ENCODE measurements around the gene TCERG1L. TPM values are rescaled to one million over a fixed set of nuclear protein-coding genes. Genes with fewer than 3 reads are reported as not detected.

The TCERG1L gene
- polyA plus RNA-seq, 3 donors, result not detected

GRCh38 chr10:131233611-131234258 is 77.8 kb downstream of the TCERG1L start:
- no peak overlapping the region for H3K9ac ChIP-seq (ENCODE audit: insufficient read depth, low read length, poor library complexity, severe bottlenecking)
- H3K79me2 ChIP-seq (ENCODE audit: insufficient read depth, low read length), result no peaks in the 10 kb centered on the region
- H3K27ac Mint-ChIP-seq, result no peak overlapping the region
- no peaks in the 10 kb centered on the region for H4K20me1 ChIP-seq (ENCODE audit: insufficient read depth, low read length)
- peaks cover 6 to 22% (median 16%) of the 10 kb centered on the region in 7 donors for H3K9me3 Mint-ChIP-seq
- no peak overlapping the region for H2AFZ ChIP-seq (ENCODE audit: insufficient read depth, low read depth, low read length, poor library complexity, severe bottlenecking)
- H3K4me3 Mint-ChIP-seq, result no peak overlapping the region
- H3K9me3 ChIP-seq (replicated peaks in 1 of 2; ENCODE audit: control insufficient read depth in 1 of 2, insufficient read depth in 1 of 2, low read length in 2 of 2), result peaks cover 0 to 31% of the 10 kb centered on the region in 2 donors
- no peak for DNase-seq
- no peak for TF ChIP-seq CTCF (IDR thresholded peaks at IDR 0.05)
- no peak overlapping the region for H3K4me2 ChIP-seq (replicated peaks; ENCODE audit: extremely low read depth, low read length, poor library complexity, severe bottlenecking)
- intact Hi-C loops (cut with micrococcal nuclease), result no loop called here
- H3K27me3 ChIP-seq (ENCODE audit: control insufficient read depth in 2 of 2, insufficient read depth in 2 of 2, low read length in 2 of 2), result no peaks in the 10 kb centered on the region
- H3K36me3 Mint-ChIP-seq, result no peaks in the 10 kb centered on the region
- H3K27ac ChIP-seq (ENCODE audit: low read depth in 1 of 2, low read length in 2 of 2), result no peak overlapping the region
- H3K4me3 ChIP-seq (replicated peaks in 1 of 3; ENCODE audit: low read depth in 2 of 3, low read length in 3 of 3), result no peak overlapping the region
- no peaks in the 10 kb centered on the region for H3K4me1 ChIP-seq (ENCODE audit: control insufficient read depth in 1 of 2, insufficient read depth in 2 of 2, low read length in 2 of 2)
- WGBS (ENCODE audit: insufficient coverage), result 29% methylated on average over 1 of the region's 7 CpGs
- H3K36me3 ChIP-seq (replicated peaks in 1 of 2; ENCODE audit: control insufficient read depth in 1 of 2, insufficient read depth in 2 of 2, low read length in 2 of 2), result no peaks in the 10 kb centered on the region
- H3K4me1 Mint-ChIP-seq, result no peaks in the 10 kb centered on the region
- H3K27me3 Mint-ChIP-seq (ENCODE audit: low read depth in 3 of 3), result peaks cover 0 to 11% (median 6%) of the 10 kb centered on the region in 3 donors

- H3K79me2 ChIP-seq (ENCODE audit: insufficient read depth, low read length), result no peaks in the 10 kb centered on the region
- intact Hi-C loops (cut with micrococcal nuclease), result no loop called here
- no peak overlapping the region for H2AFZ ChIP-seq (ENCODE audit: insufficient read depth, low read depth, low read length, poor library complexity, severe bottlenecking)
- H3K36me3 Mint-ChIP-seq, result no peaks in the 10 kb centered on the region
- H3K9me3 Mint-ChIP-seq, result peaks cover 6 to 28% (median 13%) of the 10 kb centered on the region in 7 donors
- no peaks in the 10 kb centered on the region for H4K20me1 ChIP-seq (ENCODE audit: insufficient read depth, low read length)
- H3K4me2 ChIP-seq (replicated peaks; ENCODE audit: extremely low read depth, low read length, poor library complexity, severe bottlenecking), result no peak overlapping the region
- H3K27ac ChIP-seq (ENCODE audit: low read depth in 1 of 2, low read length in 2 of 2), result no peak overlapping the region
- H3K4me1 Mint-ChIP-seq, result no peaks in the 10 kb centered on the region
- no peaks in the 10 kb centered on the region for H3K27me3 ChIP-seq (ENCODE audit: control insufficient read depth in 2 of 2, insufficient read depth in 2 of 2, low read length in 2 of 2)
- WGBS (ENCODE audit: insufficient coverage), result 82% methylated on average over 12 of the region's 15 CpGs
- no peak overlapping the region for H3K4me3 Mint-ChIP-seq
- H3K36me3 ChIP-seq (replicated peaks in 1 of 2; ENCODE audit: control insufficient read depth in 1 of 2, insufficient read depth in 2 of 2, low read length in 2 of 2), result no peaks in the 10 kb centered on the region
- H3K9ac ChIP-seq (ENCODE audit: insufficient read depth, low read length, poor library complexity, severe bottlenecking), result no peak overlapping the region
- H3K27ac Mint-ChIP-seq, result no peak overlapping the region
- H3K4me3 ChIP-seq (replicated peaks in 1 of 3; ENCODE audit: low read depth in 2 of 3, low read length in 3 of 3), result no peak overlapping the region
- no peak for TF ChIP-seq CTCF (IDR thresholded peaks at IDR 0.05)
- DNase-seq, result no peak
- H3K9me3 ChIP-seq (replicated peaks in 1 of 2; ENCODE audit: control insufficient read depth in 1 of 2, insufficient read depth in 1 of 2, low read length in 2 of 2), result peaks cover 0 to 31% of the 10 kb centered on the region in 2 donors
- H3K4me1 ChIP-seq (ENCODE audit: control insufficient read depth in 1 of 2, insufficient read depth in 2 of 2, low read length in 2 of 2), result no peaks in the 10 kb centered on the region
- H3K27me3 Mint-ChIP-seq (ENCODE audit: low read depth in 3 of 3), result peaks cover 2 to 11% (median 4%) of the 10 kb centered on the region in 3 donors
These were observed 79.5 kb downstream of the TCERG1L start for GRCh38 chr10:131231965-131232541.
